Colonic mucosa (tissue), 4 donors: ENCODE results near the gene LCN15. TPM values are rescaled to one million over a fixed set of nuclear protein-coding genes. Genes with fewer than 3 reads are reported as not detected.

Source experiments
- DNase-seq: peaks from one replicate; pipeline ENCODE4 v3.0.0-alpha.2; 2020
- H3K27ac ChIP-seq: fragments of 200-600 bp; one replicate; pipeline ENCODE4 v1.8.0; 2021
- H3K27me3 ChIP-seq: fragments of 200-600 bp; one replicate; pipeline ENCODE4 v1.8.0; 2021
- H3K36me3 ChIP-seq: fragments of 200-600 bp; one replicate; pipeline ENCODE4 v1.8.0; 2021
- H3K4me1 ChIP-seq: fragments of 200-600 bp; one replicate; pipeline ENCODE4 v1.8.0; 2021; ENCODE audit warnings: mild to moderate bottlenecking
- H3K4me3 ChIP-seq: fragments of 200-600 bp; one replicate; pipeline ENCODE4 v1.8.0; 2021
- H3K9ac ChIP-seq, 2 donors: one replicate each; pipeline ENCODE4 v1.7.0; 2013; ENCODE audit warnings: control low read depth in 2 of 2, low read depth in 2 of 2, low read length in 2 of 2
- H3K9me3 ChIP-seq: fragments of 200-600 bp; one replicate; pipeline ENCODE4 v1.8.0; 2021
- CTCF ChIP-seq: fragments of 200-600 bp; IDR thresholded peaks from one replicate; pipeline ENCODE4 v1.8.0; 2022; ENCODE audit warnings: antibody characterized with exemption, mild to moderate bottlenecking
- intact Hi-C: fragments of 100-400 bp; cut with DNase I; formaldehyde crosslinking; loops from one replicate; pipeline ENCODE4 v1.14.1; 2022
- total RNA-seq, 2 donors: library from RNA; stranded (reverse); fragmentation: NEBNext Ultra II Directional in 1 of 2; extraction: Animal tissue kit (Norgen Biotek cat#: 25700) in 1 of 2; gene quantifications; one replicate each; pipeline ENCODE4 v1.2.1, GENCODE V29; 2021
- donor health status: healthy.
- donor health status: DM: no; HTN: no; CAD: no.
- donor health status: DM: no; HTN: no; CAD: no.

Gene LCN15
- 1 to 10 TPM in 1 of 2 donors, not detected in 1; 3.4 TPM for total RNA-seq

GRCh38 chr9:136764301-136764891 is at the start of gene LCN15:
TSS of gene LCN15 (minus strand) at chr9:136764518. CDS start at chr9:136764488, 30 bp downstream.
- H3K27ac ChIP-seq = no peak within 1 kb of the TSS
- H3K4me1 ChIP-seq = no peaks in the 10 kb centered on the region
- no peak within 1 kb of the TSS for H3K4me3 ChIP-seq
- no peak for DNase-seq
- no peaks in the 10 kb centered on the region for H3K27me3 ChIP-seq
- intact Hi-C loops = no loop called here
- no peaks in the 10 kb centered on the region for H3K9me3 ChIP-seq
- no peak for TF ChIP-seq CTCF
- H3K9ac ChIP-seq = peak within 1 kb of the TSS; percentile 12 to 35
- no peaks in the 10 kb centered on the region for H3K36me3 ChIP-seq

GRCh38 chr9:136808806-136809158 is 44.5 kb upstream of the LCN15 start:
- intact Hi-C loops = no loop called here
- peak overlapping the region; percentile 62 for H3K27ac ChIP-seq
- H3K27me3 ChIP-seq = no peaks in the 10 kb centered on the region
- peaks cover 16% of the 10 kb centered on the region for H3K4me1 ChIP-seq
- peak overlapping the region; percentile 88 for H3K4me3 ChIP-seq
- no peaks in the 10 kb centered on the region for H3K36me3 ChIP-seq
- H3K9me3 ChIP-seq = no peaks in the 10 kb centered on the region
- H3K9ac ChIP-seq = peak overlapping the region in 1 of 2 donors; percentile 85
- DNase-seq = no peak
- TF ChIP-seq CTCF = no peak

GRCh38 chr9:136808075-136808805 is 43.9 kb upstream of the LCN15 start:
- H3K36me3 ChIP-seq = no peaks in the 10 kb centered on the region
- no peaks in the 10 kb centered on the region for H3K9me3 ChIP-seq
- H3K4me3 ChIP-seq = peak overlapping the region; percentile 88
- H3K27me3 ChIP-seq = no peaks in the 10 kb centered on the region
- intact Hi-C loops = no loop called here
- no peak for TF ChIP-seq CTCF
- H3K9ac ChIP-seq = peak overlapping the region; percentile 85 to 91
- H3K4me1 ChIP-seq = peaks cover 16% of the 10 kb centered on the region
- H3K27ac ChIP-seq = peak overlapping the region; percentile 62
- DNase-seq = peak; percentile 46

GRCh38 chr9:136807281-136808074 is 43.2 kb upstream of the LCN15 start, which contains the start of gene RABL6:
TSS of gene RABL6 (plus strand) at chr9:136807948. CDS start at chr9:136808197, 249 bp downstream.
- no peak for TF ChIP-seq CTCF
- H3K9me3 ChIP-seq = no peaks in the 10 kb centered on the region
- intact Hi-C loops = no loop called here
- H3K4me1 ChIP-seq = peaks cover 16% of the 10 kb centered on the region
- H3K27ac ChIP-seq = peak within 1 kb of the TSS; percentile 95
- no peaks in the 10 kb centered on the region for H3K36me3 ChIP-seq
- peak within 1 kb of the TSS; percentile 85 to 91 for H3K9ac ChIP-seq
- peak; percentile 76 for DNase-seq
- no peaks in the 10 kb centered on the region for H3K27me3 ChIP-seq
- H3K4me3 ChIP-seq = peak within 1 kb of the TSS; percentile 88

- H3K4me1 ChIP-seq = peaks cover 16% of the 10 kb centered on the region
- no peak for DNase-seq
- peak overlapping the region; percentile 88 for H3K4me3 ChIP-seq
- H3K9me3 ChIP-seq = no peaks in the 10 kb centered on the region
- no peak for TF ChIP-seq CTCF
- H3K27ac ChIP-seq = peak overlapping the region; percentile 95
- intact Hi-C loops = no loop called here
- H3K9ac ChIP-seq = peak overlapping the region; percentile 84 to 85
- no peaks in the 10 kb centered on the region for H3K36me3 ChIP-seq
- no peaks in the 10 kb centered on the region for H3K27me3 ChIP-seq
These were observed 42.4 kb upstream of the LCN15 start for GRCh38 chr9:136806631-136807201.
